KOPT-K1 (cell line): ENCODE results near the gene PTBP1.

Experiments used
- H3K27ac ChIP-seq: fragments of 200-600 bp; sonication (generic); 2 replicates; pipeline ENCODE4 v1.5.1; 2016; ENCODE audit warnings: antibody characterized with exemption, mild to moderate bottlenecking, low read depth, low read length; ENCODE audit not compliant: poor library complexity, severe bottlenecking
- H3K36me3 ChIP-seq: fragments of 200-600 bp; sonication (generic); 2 replicates; pipeline ENCODE4 v1.5.1; 2017; ENCODE audit warnings: antibody characterized with exemption, mild to moderate bottlenecking, low read length, moderate library complexity; ENCODE audit not compliant: insufficient read depth
- H3K9me3 ChIP-seq: fragments of 200-600 bp; sonication (generic); 2 replicates; pipeline ENCODE4 v1.5.1; 2017; ENCODE audit warnings: antibody characterized with exemption, low read length, mild to moderate bottlenecking; ENCODE audit not compliant: insufficient read depth, poor library complexity, severe bottlenecking

PTBP1 gene

GRCh38 chr19:787536-787935 lies 9.7 kb upstream of the PTBP1 start:
- H3K36me3 ChIP-seq, result no peaks in the 10 kb centered on the region
- H3K9me3 ChIP-seq, result no peaks in the 10 kb centered on the region
- no peak overlapping the region for H3K27ac ChIP-seq

DNA sequence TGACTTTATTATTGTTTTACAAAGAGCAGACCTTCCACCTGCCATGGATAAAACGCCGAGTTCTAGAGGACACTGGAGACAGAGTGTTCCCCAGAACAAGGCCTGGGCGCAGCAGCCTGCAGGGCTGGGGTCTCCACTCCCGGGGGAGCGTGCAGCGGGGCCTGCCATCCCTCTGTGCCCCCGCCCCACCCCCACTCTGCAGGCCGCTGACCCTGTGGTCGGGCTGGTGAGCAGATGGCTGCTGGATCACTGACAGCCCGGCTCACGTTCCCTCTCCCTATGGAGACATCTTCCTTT lies 8.6 kb upstream of the PTBP1 start:
- Histone ChIP-seq H3K27ac (no peak overlapping the region), H3K36me3 (no peaks in the 10 kb centered on the region), H3K9me3 (no peaks in the 10 kb centered on the region)

DNA sequence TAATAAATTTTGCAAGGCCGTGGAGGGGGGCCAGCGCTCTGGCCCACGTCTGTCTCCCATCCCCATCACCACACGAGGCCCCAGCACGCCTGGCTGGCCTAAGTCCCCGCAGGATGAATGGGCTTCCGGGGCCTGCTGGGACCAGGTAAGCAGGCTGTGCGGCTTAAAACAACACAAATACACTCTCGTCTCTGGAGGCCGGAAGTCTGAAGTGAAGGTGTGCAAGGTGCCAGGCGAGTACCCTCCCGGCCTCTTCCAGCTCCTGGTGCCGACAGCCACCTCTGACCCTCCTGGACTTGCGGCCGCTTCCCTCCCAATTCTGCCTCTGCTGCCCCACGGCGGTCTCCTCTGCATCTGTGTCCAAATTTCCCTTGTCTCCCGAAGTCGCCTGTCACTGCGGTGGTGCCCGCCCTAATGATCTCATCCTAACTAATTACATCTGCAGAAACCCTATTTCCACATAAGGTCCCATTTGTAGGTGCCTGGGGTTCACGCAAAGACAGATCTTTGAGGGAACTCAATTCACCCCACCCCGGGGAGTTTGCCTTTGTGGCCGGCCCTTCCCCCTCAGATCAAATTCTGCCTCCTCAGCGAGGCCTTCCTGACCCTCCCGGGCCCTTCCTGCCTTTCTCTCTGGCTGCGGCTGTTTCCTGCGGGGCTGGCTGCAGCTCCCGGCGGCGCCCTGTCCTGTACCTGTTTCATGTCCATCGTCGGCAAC lies 8.1 kb upstream of the PTBP1 start:
- Histone ChIP-seq H3K36me3 (no peaks in the 10 kb centered on the region), H3K27ac (no peak overlapping the region), H3K9me3 (no peaks in the 10 kb centered on the region)

DNA sequence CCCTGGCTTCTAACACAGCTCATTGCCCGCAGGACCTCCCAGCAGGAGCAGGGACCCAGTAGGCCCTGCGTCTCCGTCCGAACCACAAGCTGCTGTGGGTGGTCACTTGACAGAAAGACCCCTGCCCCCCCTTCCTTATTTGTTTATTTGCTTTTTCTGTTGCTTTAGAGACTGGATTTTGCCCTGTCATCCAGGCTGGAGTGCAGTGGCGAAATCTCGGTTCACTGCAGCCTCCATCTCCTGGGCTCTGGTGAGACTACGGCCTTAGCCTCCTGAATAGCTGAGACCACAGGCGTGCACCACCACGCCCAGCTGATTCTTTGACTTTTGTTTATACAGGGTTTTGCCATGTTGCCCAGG lies 7.6 kb upstream of the PTBP1 start:
- Histone ChIP-seq H3K27ac (no peak overlapping the region), H3K9me3 (no peaks in the 10 kb centered on the region), H3K36me3 (no peaks in the 10 kb centered on the region)

- H3K36me3 ChIP-seq, result no peaks in the 10 kb centered on the region
- no peaks in the 10 kb centered on the region for H3K9me3 ChIP-seq
- H3K27ac ChIP-seq, result no peak overlapping the region
Measured at GRCh38 chr19:791007-791566, 6.2 kb upstream of the PTBP1 start.

GRCh38 chr19:791567-792305 lies 5.5 kb upstream of the PTBP1 start:
- H3K27ac ChIP-seq, result no peak overlapping the region
- H3K9me3 ChIP-seq, result no peaks in the 10 kb centered on the region
- no peaks in the 10 kb centered on the region for H3K36me3 ChIP-seq

DNA sequence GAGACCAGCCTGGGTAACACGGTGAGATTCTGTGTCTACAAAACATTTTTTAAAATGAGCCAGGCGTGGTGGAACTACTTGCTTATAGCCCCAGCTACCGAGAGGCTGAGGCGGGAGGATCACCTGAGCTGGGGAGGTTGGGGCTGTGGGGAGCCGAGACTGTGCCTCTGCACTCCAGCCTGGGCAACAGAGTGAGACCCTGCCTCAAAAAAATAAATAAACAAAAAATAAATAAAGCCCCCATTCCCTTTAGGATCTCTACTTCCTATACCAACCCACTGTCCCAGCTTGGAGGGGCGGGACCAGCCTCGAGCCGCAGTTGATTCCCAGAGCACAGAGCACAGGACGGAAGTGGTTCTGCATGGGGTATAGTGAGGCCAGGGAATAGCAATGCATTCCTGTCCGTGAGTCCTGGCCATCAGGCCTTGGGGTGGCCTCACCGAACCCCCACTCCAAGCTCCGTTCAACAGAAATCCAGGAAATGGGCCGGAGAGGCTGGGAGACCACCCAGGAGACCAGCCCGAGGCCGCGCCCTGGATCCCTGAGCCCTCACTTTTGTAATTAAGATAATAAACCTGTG lies 4.9 kb upstream of the PTBP1 start:
- Histone ChIP-seq H3K36me3 (no peaks in the 10 kb centered on the region), H3K9me3 (no peaks in the 10 kb centered on the region), H3K27ac (no peak overlapping the region)

- H3K36me3 ChIP-seq, result peaks cover 9% of the 10 kb centered on the region
- H3K27ac ChIP-seq, result no peak overlapping the region
- no peaks in the 10 kb centered on the region for H3K9me3 ChIP-seq
Measured at GRCh38 chr19:793806-794205, 3.4 kb upstream of the PTBP1 start.

DNA sequence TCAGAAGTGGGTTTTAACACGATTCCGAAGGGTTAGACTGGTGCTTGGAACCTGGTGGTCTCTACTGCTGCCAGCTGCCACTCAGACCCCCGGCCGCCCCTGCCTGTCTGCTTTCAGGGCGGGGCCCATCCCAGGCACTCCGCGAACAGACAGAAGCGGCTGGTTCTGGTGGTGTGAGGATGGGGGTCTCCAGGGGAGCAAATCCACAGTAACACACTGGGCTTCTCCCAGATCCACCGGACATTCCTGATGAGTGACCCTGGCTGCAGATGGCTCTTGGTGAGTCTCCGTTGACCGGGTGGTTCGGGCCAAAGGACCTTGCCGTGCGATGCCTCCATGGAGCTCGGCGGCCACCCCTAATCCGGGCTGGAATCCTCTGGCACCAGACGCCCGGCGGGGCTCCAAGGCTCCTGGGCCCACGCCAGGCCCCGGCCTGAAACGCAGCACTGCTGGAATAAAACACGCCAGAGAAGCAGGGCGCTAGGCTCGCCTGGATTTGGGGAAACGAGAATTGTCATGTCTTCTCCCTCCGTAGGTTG lies 2.1 kb upstream of the PTBP1 start:
- H3K27ac ChIP-seq, result no peak overlapping the region
- peaks cover 22% of the 10 kb centered on the region for H3K36me3 ChIP-seq
- H3K9me3 ChIP-seq, result no peaks in the 10 kb centered on the region

- H3K9me3 ChIP-seq, result no peaks in the 10 kb centered on the region
- peak overlapping the region; percentile 72 for H3K27ac ChIP-seq
Measured at GRCh38 chr19:795691-796581, 1.3 kb upstream of the PTBP1 start.

DNA sequence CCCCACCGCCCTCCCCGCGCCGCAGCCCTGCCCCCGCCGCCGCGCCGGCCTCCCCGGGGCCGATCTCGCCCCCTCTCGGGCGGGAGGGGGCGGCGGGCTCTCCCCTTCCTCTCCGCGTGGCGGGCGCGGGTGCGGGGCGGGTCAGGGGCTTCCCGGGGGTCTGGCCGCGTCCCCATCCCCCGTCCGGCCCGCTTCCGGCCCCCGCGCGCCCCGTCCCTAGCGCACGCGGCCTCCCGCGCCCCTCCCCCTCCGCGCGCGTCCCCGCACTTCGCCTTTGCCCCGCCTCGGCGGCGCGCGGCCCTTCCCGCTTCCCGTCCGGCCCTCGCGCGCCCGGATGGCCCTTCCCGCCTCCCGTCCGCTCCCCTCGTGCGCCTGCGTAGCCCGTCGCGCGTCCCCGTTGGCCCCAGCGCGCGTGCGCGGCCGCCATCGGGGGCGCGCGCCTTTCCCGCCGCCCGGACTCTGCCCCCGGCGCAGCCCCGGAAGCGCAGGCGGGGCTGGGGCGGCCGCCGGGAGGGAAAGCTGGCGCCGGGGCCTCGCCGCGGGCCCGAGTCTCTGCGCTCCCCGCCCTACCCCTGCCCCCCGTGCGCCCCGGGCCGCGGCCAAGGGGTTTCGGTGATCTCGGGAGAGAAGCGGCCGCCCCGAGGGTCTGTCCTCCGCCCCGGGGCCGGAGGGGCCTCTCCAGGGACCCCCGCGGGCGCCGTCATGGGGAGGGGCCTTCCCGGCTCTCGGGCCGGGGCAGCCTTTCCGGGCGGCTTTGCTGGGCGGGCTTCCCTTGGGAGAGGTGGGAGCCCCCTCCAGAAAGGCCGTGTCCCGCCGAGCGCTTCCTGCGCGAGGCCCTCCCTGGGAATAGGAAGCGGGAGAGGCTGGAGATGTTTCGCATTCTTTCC lies 519 bp downstream of the PTBP1 start:
- Histone ChIP-seq H3K27ac (peak overlapping the region; percentile 99), H3K36me3 (peaks cover 49% of the 10 kb centered on the region), H3K9me3 (no peaks in the 10 kb centered on the region)

More at GRCh38 chr19:795691-796581, 1.3 kb upstream of the PTBP1 start:
- peaks cover 30% of the 10 kb centered on the region for H3K36me3 ChIP-seq

- Histone ChIP-seq H3K36me3 (peaks cover 56% of the 10 kb centered on the region), H3K27ac (peak overlapping the region; percentile 99), H3K9me3 (no peaks in the 10 kb centered on the region)
Measured at GRCh38 chr19:798415-799075, 1.3 kb downstream of the PTBP1 start.

GRCh38 chr19:799076-799881 lies 2.0 kb downstream of the PTBP1 start:
- Histone ChIP-seq H3K36me3 (peaks cover 64% of the 10 kb centered on the region), H3K9me3 (no peaks in the 10 kb centered on the region), H3K27ac (peak overlapping the region; percentile 99)
